CD14-positive monocyte (primary cell): ENCODE results near the gene ZNF423. TPM values are rescaled to one million over a fixed set of nuclear protein-coding genes. Genes with fewer than 3 reads are reported as not detected.

Experiments
- DNase-seq, 3 donors: peaks; one replicate each; pipeline ENCODE4 v3.0.0-alpha.2; 2011 to 2022
- H2AFZ ChIP-seq: 2 replicates; pipeline ENCODE4 v1.6.0; 2012; ENCODE audit warnings: mild to moderate bottlenecking, low read depth, low read length, inconsistent platforms; ENCODE audit not compliant: insufficient read depth, poor library complexity, severe bottlenecking
- H3K27ac ChIP-seq, 2 donors: 1 replicate in 1 of 2; 2 replicates in 1 of 2; pipeline ENCODE4 v1.5.1; 2012 to 2013; ENCODE audit warnings: low read length in 2 of 2, control low read depth in 1 of 2, inconsistent platforms in 1 of 2, low read depth in 1 of 2, mild to moderate bottlenecking in 1 of 2
- H3K27me3 ChIP-seq, 2 donors: one replicate each; pipeline versions ENCODE4 v1.6.0 to v1.6.1; 2011 to 2013; ENCODE audit warnings: low read length in 2 of 2; ENCODE audit not compliant: control insufficient read depth in 2 of 2, insufficient read depth in 2 of 2
- H3K36me3 ChIP-seq, 2 donors: replicated peaks in 1 of 2; 1 replicate in 1 of 2; 2 replicates in 1 of 2; pipeline versions ENCODE4 v1.5.1 to v1.6.1; 2012 to 2013; ENCODE audit warnings: low read length in 2 of 2, control low read depth in 1 of 2, inconsistent platforms in 1 of 2, mild to moderate bottlenecking in 1 of 2; ENCODE audit not compliant: insufficient read depth in 2 of 2, control insufficient read depth in 1 of 2
- H3K4me1 ChIP-seq, 2 donors: 1 replicate in 1 of 2; 2 replicates in 1 of 2; pipeline versions ENCODE4 v1.5.1 to v1.6.1; 2012 to 2013; ENCODE audit warnings: low read length in 2 of 2, control low read depth in 1 of 2, inconsistent platforms in 1 of 2, mild to moderate bottlenecking in 1 of 2, moderate library complexity in 1 of 2; ENCODE audit not compliant: insufficient read depth in 2 of 2, control insufficient read depth in 1 of 2
- H3K4me2 ChIP-seq: replicated peaks from 2 replicates; pipeline ENCODE3; 2012; ENCODE audit warnings: low read length, moderate library complexity, mild to moderate bottlenecking; ENCODE audit not compliant: poor library complexity, severe bottlenecking; ENCODE audit errors: extremely low read depth
- H3K4me3 ChIP-seq, 3 experiments: fragments of 200-600 bp in 1 of 3; sonication (generic) in 1 of 3; replicated peaks in 1 of 3; 1 replicate in 2 of 3; 2 replicates in 1 of 3; pipeline ENCODE4 v1.5.1; 2011 to 2013; ENCODE audit warnings: low read length in 3 of 3, mild to moderate bottlenecking in 3 of 3, control low read depth in 2 of 3, low read depth in 2 of 3, inconsistent platforms in 1 of 3, moderate library complexity in 1 of 3
- H3K79me2 ChIP-seq: 2 replicates; pipeline ENCODE4 v1.6.0; 2012; ENCODE audit warnings: mild to moderate bottlenecking, control low read depth, inconsistent platforms, low read length, moderate library complexity; ENCODE audit not compliant: insufficient read depth
- H3K9ac ChIP-seq: 2 replicates; pipeline ENCODE4 v1.6.0; 2017; ENCODE audit warnings: low read length, mild to moderate bottlenecking; ENCODE audit not compliant: insufficient read depth, poor library complexity, severe bottlenecking
- H3K9me3 ChIP-seq, 2 donors: replicated peaks in 1 of 2; 1 replicate in 1 of 2; 2 replicates in 1 of 2; pipeline versions ENCODE4 v1.5.1 to v1.6.1; 2012 to 2013; ENCODE audit warnings: low read length in 2 of 2, control low read depth in 1 of 2; ENCODE audit not compliant: control insufficient read depth in 1 of 2, insufficient read depth in 1 of 2
- H4K20me1 ChIP-seq: 2 replicates; pipeline ENCODE4 v1.6.0; 2012; ENCODE audit warnings: mild to moderate bottlenecking, low read length, control low read depth, moderate library complexity; ENCODE audit not compliant: insufficient read depth
- H3K27ac Mint-ChIP-seq, 7 donors: one replicate each; pipeline ENCODE4 v1.8.0; 2020; ENCODE audit warnings: mild to moderate bottlenecking in 7 of 7, mixed read lengths in 7 of 7, moderate library complexity in 6 of 7, inconsistent platforms in 2 of 7
- H3K27me3 Mint-ChIP-seq, 3 donors: one replicate each; pipeline ENCODE4 v1.8.0; 2021 to 2022; ENCODE audit warnings: low read depth in 3 of 3, mild to moderate bottlenecking in 3 of 3, mixed read lengths in 3 of 3, moderate library complexity in 3 of 3, inconsistent platforms in 1 of 3
- H3K36me3 Mint-ChIP-seq, 2 donors: one replicate each; pipeline ENCODE4 v1.8.0; 2020; ENCODE audit warnings: mixed read lengths in 2 of 2, inconsistent platforms in 1 of 2, mild to moderate bottlenecking in 1 of 2
- H3K4me1 Mint-ChIP-seq: one replicate; pipeline ENCODE4 v1.8.0; 2020; ENCODE audit warnings: mild to moderate bottlenecking, mixed read lengths
- H3K4me3 Mint-ChIP-seq, 2 donors: one replicate each; pipeline ENCODE4 v1.8.0; 2020; ENCODE audit warnings: mild to moderate bottlenecking in 2 of 2, mixed read lengths in 2 of 2, moderate library complexity in 1 of 2
- H3K9me3 Mint-ChIP-seq, 7 donors: one replicate each; pipeline ENCODE4 v1.8.0; 2020 to 2022; ENCODE audit warnings: mixed read lengths in 7 of 7, mild to moderate bottlenecking in 6 of 7, moderate library complexity in 6 of 7, inconsistent platforms in 2 of 7
- whole genome bisulfite sequencing: methylation state at CpG from one replicate; pipeline ENCODE4 v1.1.5; 2013; ENCODE audit warnings: missing lambda C conversion rate; ENCODE audit not compliant: insufficient coverage; 5-methylcytosine and 5-hydroxymethylcytosine counted together
- intact Hi-C, 2 donors: fragments of 100-400 bp; cut with micrococcal nuclease; formaldehyde crosslinking; loops; one replicate each; pipeline versions ENCODE4 v1.15.0 to v1.15.1; 2023
- polyA plus RNA-seq, 3 donors: library from polyadenylated mRNA; depleted of rRNA in 1 of 3; unstranded in 2 of 3; stranded (reverse) in 1 of 3; fragments of 300-500 nt in 2 of 3; fragments of >200 nt in 1 of 3; fragmentation: Illumina TruSeq in 2 of 3; gene quantifications; 1 replicate in 2 of 3; 2 replicates in 1 of 3; pipeline ENCODE4 v1.2.3, GENCODE V29; 2012 to 2021
- TF ChIP-seq, protein P1 (sequence below): fragments of 200-600 bp; IDR thresholded peaks from one replicate; pipeline ENCODE4 v1.8.0; 2022; ENCODE audit warnings: antibody characterized with exemption, mild to moderate bottlenecking

Gene ZNF423
- polyA plus RNA-seq, 3 donors = not detected

DNA sequence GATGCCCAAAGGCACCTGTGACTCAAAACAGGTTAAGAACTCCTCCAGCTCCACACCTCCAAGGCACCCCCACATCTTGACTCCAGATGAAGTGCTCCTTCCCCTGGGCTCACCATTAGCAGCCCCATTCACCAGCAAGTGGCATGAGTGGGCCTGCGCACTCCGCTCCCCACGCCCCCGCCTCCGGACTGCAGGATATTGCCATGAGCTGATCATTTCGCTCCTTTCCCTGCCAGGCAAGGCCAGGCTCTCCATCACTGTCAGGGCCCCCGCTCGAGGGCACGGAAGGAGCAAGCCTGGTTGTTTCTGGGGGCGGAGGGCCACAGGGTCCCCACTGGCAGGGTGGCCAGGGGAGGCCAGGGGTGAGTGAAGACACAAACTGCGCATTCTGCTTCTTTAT lies 69.9 kb downstream of the ZNF423 start:
- intact Hi-C loops = no loop called here
- Mint-ChIP-seq H3K9me3 (peaks cover 0 to 6% (median 0%) of the 10 kb centered on the region in 7 donors), H3K27ac (no peak overlapping the region), H3K27me3 (peaks cover 3 to 6% (median 4%) of the 10 kb centered on the region in 3 donors), H3K4me1 (no peaks in the 10 kb centered on the region), H3K36me3 (no peaks in the 10 kb centered on the region), H3K4me3 (no peak overlapping the region)
- no peaks in the 10 kb centered on the region for H4K20me1 ChIP-seq
- H3K27ac ChIP-seq = no peak overlapping the region
- H3K4me3 ChIP-seq = no peak overlapping the region
- H3K4me1 ChIP-seq = no peaks in the 10 kb centered on the region
- no peaks in the 10 kb centered on the region for H3K9me3 ChIP-seq
- no peaks in the 10 kb centered on the region for H3K79me2 ChIP-seq
- no peaks in the 10 kb centered on the region for H3K36me3 ChIP-seq
- H3K4me2 ChIP-seq = no peak overlapping the region
- no peaks in the 10 kb centered on the region for H3K27me3 ChIP-seq
- H3K9ac ChIP-seq = no peak overlapping the region
- TF ChIP-seq, protein P1, sequence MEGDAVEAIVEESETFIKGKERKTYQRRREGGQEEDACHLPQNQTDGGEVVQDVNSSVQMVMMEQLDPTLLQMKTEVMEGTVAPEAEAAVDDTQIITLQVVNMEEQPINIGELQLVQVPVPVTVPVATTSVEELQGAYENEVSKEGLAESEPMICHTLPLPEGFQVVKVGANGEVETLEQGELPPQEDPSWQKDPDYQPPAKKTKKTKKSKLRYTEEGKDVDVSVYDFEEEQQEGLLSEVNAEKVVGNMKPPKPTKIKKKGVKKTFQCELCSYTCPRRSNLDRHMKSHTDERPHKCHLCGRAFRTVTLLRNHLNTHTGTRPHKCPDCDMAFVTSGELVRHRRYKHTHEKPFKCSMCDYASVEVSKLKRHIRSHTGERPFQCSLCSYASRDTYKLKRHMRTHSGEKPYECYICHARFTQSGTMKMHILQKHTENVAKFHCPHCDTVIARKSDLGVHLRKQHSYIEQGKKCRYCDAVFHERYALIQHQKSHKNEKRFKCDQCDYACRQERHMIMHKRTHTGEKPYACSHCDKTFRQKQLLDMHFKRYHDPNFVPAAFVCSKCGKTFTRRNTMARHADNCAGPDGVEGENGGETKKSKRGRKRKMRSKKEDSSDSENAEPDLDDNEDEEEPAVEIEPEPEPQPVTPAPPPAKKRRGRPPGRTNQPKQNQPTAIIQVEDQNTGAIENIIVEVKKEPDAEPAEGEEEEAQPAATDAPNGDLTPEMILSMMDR = no peak
- H2AFZ ChIP-seq = no peak overlapping the region
- no peak for DNase-seq
- whole genome bisulfite sequencing = 100% methylated on average over 8 of the region's 11 CpGs

DNA sequence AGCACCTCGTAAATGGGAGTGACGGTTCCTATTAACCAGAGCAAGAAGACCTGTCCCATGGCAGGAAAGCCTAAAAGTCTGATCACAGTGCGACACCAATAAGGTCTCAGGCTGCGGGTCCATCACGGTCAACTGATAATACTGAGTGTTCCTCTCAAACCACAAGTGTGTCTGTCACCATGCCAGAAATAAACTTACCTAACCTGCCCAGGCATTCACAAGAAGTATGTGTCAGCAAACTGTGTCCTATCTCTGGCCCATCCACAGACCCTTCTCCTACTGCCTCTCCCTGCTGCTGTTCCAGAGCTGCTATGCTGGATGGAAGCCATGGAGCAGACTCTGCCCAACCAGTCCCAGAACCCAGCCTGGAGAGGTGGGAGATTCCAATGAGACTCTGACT lies 73.5 kb downstream of the ZNF423 start:
- Histone ChIP-seq H3K27me3 (no peaks in the 10 kb centered on the region), H3K36me3 (no peaks in the 10 kb centered on the region), H3K4me1 (no peaks in the 10 kb centered on the region), H2AFZ (no peak overlapping the region), H3K79me2 (no peaks in the 10 kb centered on the region), H3K4me3 (no peak overlapping the region), H4K20me1 (no peaks in the 10 kb centered on the region), H3K27ac (no peak overlapping the region), H3K9ac (no peak overlapping the region), H3K9me3 (no peaks in the 10 kb centered on the region), H3K4me2 (no peak overlapping the region)
- H3K4me3 Mint-ChIP-seq = no peak overlapping the region
- TF ChIP-seq, protein P1 = no peak
- WGBS = 87% methylated on average over 5 of the region's 5 CpGs
- DNase-seq = no peak
- intact Hi-C loops = no loop called here
- H3K36me3 Mint-ChIP-seq = no peaks in the 10 kb centered on the region
- no peaks in the 10 kb centered on the region for H3K4me1 Mint-ChIP-seq
- H3K9me3 Mint-ChIP-seq = peaks cover 0 to 4% (median 0%) of the 10 kb centered on the region in 7 donors
- H3K27ac Mint-ChIP-seq = no peak overlapping the region
- peaks cover 4 to 9% (median 5%) of the 10 kb centered on the region in 3 donors for H3K27me3 Mint-ChIP-seq
